HG03342 (cell line): ENCODE results near the gene PSMG3.

Source experiments
- ATAC-seq: cut with Tn5 transposase; IDR thresholded peaks from one replicate; pipeline ENCODE4 v1.9.1; 2021; ENCODE audit warnings: mild to moderate bottlenecking, moderate library complexity; ENCODE audit not compliant: unreplicated experiment

The PSMG3 gene

DNA sequence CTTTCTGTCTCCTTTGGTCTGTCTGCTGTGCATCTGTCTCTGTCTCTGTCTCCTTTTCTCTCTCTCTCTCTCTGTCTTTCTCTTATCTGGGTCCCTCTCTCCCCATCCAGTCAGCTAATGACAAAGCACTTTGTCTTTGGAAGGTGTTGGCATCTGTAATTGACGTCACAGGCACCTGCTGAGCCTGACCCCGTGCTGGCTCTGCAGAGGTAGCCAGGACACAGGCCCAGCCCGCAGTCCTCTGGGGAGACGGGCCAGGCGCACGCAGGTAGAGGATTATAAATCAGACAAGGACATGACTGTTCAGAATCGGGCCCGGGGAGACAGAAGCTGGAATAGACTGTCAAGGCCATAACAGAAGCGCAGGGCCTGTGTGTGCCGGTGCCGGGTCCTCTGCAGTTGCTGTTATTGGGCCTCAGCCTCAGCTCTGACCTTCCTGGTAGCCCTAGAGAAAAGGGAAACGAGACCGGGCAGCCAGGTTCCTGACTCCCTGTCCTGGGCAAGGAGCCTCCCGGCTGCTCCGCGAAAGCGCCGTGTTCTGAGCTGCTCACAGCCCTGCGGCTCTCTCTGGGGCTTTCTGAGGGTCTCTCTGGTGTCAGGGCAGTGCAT is 10.7 kb upstream of the PSMG3 start:
- ATAC-seq, result no peak

DNA sequence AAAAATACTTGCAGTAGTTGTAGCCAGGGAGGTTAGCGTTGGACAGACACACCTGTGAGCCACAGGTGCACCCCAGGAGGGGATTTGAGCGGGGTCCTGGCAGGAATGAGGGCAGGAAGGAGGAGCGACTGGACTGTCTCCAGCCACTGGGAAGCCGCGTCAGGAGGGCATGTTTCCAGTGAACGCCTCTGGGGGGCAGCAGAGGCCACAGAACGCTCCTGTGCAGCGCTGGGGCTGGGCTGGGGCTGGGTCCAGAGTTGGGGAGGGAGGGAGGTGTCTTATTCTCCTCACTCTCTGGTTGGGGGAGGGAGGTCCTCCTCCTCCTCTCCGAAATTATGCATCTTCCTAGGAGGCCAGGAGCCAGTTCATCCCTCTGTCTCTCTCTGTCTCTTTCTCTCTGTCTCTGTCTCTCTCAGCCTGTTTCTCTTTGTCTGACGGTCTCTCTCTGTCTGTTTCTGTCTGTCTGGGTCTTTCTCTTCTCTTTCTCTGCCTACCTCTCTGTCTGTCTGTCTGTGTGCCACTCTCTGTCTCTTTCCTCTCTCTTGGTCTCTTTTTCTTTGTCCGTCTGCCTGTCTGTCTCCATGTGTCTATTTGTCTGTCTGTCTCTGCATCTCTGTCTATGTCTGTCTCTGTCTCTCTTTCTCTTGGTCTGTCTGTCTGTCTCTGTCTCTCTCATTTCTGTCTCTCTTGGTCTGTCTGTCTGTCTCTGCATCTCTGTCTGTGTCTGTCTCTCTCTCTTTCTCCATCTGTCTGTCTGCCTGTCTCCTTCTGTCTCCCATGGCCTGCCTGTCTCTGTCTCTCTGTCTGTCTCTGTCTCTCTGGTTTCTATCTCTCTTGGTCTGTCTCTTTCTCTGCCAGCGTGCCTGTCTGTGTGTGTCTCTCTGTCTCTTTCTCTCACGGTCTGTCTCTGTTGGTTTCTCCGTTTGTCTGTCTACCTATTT is 9.9 kb upstream of the PSMG3 start:
- no peak for ATAC-seq

DNA sequence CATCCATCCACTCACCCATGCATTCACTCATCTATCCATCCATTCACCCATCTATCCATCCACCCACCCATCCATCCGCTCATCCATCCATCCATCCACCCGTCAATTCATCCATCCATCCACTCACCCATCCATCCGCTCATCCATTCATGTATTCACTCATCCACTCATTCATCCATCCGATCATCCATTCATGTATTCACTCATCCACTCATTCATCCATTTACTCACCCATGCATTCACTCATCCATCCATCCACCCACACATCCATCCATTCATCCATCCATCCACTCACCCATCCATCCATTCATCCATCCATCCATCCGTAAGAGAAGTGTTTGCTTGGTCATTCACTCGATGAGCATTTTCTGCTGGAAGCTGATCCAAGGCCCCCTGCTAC is 8.7 kb upstream of the PSMG3 start:
- ATAC-seq, result no peak

DNA sequence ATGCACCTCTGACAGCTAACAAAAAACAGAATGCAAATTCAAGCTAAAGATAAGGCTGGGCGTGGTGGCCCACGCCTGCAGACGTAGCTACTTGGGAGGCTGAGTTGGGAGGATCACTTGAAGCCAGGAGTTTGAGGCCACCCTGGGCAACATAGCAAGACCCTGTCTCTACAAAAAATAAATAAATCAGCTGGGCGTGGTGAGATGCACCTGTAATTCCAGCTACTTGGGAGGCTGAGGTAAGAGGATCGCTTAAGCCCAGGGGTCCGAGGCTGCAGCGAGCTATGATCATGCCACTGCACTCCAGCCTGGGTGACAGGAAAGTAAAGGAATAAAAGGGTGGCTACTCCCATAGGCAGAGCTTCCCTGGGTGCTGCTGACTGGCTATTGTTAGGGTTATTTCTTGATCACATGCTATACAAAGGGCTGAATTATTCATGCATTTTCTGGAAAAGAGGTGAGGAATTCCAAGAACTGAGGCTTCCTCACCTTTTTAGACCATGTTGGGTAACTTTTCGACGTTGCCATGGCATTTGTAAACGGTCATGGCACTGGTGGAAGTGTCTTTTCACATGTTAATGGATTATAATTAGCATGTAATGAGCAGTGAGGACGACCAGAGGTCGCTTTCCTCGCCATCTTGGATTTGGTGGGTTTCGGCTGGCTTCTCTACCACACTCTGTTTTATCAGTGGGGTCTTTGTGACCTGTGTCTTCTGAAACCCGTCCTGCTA is 6.9 kb upstream of the PSMG3 start:
- no peak for ATAC-seq

DNA sequence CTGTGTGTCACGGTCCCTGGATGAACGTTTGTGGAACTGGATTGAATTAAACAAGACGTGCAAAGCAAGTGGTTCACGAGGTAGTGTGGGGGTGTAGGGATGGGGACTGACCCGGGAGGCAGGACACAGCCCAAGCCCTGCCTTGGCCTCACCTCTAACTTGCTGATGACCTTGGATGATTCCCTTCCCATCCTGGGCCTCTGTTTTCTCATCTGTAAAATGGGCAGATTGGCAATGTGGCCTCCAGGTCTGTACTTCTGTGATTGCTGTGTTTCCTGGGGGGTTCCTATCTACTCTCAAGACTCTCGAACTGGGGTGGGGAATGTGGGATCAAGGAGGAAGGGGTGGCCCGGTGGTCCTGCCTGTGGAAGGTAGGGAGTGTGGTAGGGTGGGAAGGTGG is 6.0 kb upstream of the PSMG3 start:
- ATAC-seq, result no peak

DNA sequence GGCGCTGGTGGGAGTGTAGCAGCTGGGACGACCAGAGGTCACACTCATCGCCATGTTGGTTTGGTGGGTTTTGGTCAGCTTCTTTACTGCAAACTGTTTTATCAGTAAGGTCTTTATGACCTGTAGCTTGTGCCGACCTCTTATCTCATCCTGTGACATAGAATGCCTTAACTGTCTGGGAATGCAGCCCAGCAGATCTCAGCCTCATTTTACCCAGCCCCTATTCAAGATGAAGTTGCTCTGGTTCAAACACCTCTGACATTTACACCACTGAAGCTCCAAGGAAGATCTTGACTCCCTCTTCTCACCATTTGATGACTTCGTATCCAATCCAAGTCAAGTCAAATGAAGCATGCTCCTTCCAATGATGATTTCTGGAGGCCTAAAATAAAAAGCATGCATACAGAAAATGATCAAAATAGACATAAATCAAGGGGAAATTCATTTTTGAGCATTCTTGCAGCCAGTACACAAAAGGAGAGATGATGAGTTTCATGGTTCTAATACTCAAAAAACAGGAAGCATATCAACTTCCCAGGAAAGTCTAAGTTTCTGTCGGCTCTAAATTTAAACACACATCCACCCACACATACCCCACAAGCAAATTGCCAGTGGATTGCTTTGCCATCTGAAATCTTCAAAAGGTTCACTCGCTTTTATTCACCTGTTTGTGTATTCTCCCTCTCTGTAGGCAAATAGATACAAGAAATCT is 2.4 kb upstream of the PSMG3 start:
- ATAC-seq, result no peak

DNA sequence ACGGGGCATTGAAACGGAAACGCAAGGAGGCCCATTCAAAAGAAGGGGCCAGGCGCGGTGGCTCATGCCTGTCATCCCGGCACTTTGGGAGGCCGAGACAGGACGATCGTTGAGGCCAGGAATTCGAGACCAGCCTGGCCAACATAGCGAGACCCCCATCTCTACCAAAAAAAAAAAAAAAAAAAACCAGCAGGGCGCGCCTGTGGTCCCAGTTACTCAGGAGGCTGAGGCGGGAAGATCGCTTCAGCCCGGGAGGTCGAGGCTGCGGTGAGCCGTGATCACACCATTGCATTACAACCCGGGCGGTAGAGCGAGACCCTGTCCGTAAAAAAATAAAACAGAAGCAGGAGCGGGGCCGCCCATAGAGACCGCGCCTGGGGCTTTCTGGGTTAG is 396 bp downstream of the PSMG3 start:
- ATAC-seq, result no peak

DNA sequence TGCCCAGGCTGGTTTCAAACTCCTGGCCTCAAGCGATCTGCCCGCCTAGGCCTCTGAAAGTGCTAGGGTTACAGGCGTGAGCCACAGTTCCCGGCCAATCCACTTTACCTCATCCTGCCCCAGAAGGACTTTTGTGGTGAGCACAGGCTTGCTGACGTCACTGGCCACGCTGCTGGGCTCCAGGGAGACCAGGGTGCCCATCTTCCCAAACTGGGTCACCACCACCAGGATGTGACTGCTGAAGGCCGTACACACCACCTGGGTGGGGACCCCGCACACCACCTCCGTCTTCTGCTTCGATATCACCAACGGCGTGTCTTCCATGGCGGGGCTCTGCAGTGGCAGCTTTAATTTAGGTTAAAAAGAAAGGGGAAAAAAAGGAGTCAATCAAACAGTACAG is 816 bp downstream of the PSMG3 start:
- ATAC-seq, result no peak

DNA sequence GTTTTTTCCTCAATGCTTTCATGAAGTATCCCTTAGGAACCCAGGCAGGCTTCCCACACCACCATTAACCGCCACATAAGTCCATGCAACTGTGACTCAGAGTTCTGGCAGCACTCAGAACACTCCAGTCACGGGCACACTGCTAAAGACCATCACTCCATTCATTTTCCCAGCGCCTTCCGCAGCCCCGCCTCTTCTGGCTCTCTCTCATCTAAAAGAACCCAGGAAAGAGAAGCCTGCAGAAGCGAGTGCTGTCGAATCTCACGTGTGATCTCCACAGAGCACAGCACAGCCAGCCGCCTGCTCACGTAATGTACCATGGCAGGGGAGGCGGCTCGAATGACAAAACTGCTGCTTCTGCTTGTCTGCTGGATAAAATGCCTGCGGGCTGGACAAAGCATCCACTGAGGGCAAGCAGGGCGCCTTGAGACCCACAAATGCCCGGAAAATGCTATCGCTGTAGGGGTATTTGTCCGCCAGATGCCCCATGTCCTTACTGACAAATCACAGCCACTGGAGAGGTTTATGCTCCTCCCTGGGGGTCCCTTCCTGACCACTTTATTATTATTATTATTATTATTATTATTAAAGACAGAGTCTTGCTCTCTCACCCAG is 1.8 kb downstream of the PSMG3 start:
- ATAC-seq, result no peak

DNA sequence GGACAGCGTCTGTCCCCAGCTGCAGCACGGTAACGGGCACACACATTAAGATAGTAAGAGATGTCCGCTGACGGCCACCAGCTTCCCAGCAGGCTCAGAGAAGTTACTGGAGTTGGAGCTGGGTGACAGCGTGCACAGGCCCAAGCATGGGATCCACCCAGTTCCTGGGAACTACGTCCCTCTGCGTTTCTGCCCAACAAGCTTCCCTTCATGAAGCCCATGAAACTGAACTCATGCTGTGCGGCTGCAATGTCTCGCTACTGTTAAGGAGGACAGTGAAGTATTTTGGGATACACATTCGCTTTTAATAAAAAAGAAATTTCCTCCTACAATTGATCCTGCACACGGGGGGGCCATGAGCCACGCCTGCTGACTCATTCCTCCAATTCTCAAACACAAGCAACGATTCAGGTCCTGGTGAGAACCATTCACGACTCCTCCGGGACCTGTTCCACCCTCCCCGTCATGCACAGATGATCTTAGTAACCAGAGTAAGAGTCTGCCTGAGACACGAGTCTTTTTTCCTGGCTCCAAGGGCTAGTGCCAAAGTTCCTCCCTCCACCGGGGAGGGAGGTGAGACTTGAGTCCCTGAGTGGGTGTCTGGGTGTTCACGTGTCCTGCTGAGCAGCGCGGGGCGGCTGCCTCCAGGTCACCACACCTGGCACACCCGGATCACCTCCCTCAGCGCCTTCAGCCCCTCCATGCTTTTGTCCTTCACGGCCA is 2.6 kb downstream of the PSMG3 start:
- no peak for ATAC-seq

DNA sequence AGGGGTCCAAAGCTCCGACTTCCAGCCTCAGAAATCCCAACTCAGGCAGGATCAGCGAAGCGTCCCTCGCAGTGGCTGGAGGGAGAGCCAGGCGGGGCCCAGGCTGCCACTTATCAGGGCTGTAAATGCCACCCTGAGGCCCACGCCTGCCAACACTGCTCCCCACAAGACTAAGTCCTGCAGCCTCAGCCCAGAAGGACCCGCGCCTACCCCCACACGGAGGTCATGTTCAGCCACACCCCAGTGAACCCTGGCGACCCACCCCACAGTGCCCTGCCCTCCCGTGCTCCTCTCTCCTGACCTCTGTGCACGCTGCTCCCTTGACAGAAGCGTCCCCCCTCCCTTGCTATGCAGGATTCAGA is 3.2 kb downstream of the PSMG3 start:
- ATAC-seq, result no peak

DNA sequence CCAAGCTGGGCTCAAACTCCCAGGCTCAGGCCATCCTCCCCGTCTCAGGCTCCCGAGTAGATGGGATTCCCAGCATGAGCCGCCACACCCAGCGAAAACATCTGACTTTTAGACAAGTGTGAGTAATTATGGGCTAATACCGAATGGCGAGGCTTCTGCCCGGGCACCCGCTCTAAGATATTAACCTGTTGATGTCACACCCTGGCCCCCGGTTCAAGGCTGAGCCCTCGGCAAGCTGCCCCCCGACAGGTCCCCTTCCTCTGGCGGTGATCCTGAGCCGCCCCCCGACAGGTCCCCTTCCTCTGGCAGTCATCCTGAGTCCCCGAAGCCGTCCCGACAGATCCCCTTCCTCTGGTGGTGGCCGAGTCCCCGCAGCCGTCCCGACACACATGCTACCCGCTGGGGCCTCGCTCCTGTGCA is 5.2 kb downstream of the PSMG3 start:
- ATAC-seq, result no peak

DNA sequence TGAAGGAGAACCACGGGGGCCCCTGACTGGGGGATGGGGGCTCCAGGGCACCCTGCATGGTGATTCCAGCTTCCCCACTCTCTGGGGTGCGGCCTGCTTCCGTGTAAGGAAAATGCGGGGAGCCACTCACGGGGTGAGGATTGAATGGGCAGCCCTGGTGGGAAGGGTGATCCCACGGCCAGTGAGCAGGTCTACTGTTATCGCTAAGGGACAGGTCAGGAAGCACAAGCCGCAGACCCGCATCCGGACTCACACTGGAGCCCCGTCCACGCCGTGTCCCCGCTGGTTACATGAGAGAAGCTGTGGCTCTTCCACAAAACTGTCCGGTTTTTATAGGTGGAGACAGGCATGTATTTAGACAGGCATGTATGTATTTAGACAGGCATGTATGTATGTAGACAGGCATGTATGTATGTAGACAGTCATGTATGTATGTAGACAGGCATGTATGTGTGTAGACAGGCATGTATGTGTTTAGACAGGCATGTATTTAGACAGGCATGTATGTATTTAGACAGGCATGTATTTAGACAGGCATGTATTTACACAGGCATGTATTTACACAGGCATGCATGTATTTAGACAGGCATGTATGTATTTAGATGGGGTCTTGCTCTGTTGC is 5.7 kb downstream of the PSMG3 start:
- ATAC-seq, result no peak

DNA sequence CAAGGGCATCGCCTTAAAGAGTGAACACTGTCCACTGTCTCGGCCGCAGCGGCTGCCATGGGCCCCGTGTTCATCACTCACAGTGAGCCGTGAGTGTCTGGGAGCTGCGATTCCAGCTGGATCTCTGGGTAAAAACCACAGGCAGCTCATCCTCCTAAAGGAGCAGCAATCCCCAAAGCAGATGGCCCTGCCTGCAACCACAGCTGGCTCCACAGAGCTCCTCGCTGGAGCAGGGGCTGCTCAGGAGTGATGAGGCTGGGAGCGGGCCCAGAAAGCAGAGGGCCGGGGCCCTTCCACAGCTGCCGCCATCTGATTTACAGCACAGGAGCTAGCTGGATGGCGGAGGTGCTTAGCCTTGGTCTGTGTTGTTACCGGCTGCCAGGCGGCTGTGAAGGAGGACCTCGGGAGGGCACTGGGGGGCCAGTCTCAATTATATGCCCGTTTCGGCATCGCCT is 7.2 kb downstream of the PSMG3 start:
- no peak for ATAC-seq

DNA sequence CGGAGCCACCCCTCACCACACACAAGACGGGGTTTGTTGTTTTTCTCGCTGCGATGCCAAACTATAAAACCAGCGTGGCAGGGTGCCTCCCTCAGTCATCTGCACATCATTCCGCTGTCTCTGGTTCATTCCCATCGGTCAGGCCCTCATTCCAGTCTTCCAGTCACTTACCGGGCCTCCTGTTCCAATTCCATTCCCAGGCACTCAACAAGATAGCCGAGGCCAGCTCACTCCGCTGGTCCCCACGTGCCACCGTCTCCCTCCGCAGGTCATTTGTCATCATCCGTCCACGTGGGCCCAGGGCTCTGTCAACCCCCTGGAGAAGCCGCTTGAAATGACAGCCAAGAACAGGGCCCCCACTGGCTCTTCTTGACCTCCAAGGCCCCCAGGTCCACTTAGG is 7.7 kb downstream of the PSMG3 start:
- no peak for ATAC-seq

DNA sequence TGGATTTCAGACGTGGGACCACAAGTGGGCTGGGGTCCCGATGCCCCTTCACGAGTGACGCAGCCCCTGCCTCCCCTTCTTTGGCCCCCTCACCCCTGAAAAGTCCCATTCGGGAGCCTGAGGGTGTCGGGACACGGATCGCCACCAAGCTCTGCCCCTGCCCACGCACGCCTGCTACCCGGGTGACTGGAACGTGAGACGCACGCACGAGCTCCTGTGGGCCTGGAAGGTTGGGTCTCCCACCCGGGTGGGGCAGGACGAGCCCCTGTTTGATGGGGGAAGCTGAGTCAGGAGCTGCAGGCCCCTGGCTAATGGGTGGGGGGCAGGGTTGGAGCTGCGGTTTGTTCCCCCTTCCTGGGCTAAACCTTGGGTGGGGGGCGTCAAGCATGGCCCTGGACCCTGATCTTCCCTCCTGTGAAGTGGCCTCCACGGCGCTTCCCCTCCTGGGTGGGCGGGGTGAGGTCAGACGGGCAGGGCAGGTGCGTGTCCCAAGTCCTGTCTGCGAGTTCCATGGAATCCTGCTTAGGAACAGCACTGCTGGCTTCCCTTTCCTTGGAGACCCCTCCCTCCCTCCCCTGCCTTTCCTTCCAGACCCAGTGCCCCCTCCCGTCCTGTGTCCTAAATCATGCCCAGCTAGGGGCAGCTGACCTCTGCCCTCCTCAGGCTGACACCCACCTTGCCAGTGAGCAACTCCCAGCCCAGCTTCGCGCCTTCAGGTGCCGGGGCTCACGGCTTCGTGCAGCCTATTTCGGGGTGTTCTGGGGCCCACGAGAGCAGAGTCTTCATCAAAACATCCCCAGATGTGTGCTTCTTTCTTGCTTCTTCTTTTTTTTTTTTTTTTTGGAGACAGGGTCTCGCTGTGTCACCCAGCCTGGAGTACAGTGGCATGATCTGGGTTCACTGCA is 8.5 kb downstream of the PSMG3 start:
- no peak for ATAC-seq

DNA sequence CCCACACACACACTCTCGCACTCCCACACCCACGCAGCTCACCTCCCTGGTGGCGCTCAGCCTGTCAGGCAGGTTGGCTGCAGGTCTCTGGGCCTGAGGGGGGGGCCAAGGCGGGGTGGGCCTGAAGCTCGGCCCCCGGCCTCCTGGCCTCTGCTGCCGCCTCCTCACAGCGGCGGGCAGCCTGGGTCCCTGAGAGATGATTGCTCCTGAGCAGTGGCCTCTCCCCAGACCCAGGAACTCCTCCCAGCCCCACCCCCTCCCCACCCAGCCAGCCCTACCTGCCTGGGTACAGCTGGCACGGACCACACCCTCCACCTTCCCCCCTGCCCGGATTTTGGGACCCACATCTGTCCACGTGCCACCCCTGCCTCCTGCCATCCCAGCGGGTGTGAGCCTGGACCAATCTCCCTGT is 9.2 kb downstream of the PSMG3 start:
- ATAC-seq, result no peak
